ENCODE results near the gene BTBD16. TPM values are rescaled to one million over a fixed set of nuclear protein-coding genes. Genes with fewer than 3 reads are reported as not detected.

Gene BTBD16
- total and polyA plus RNA-seq, 2 donors (not counting 1 experiment from before 2014, with no cell fraction given) = not detected

GRCh38 chr10:122331100-122331499 lies 60.0 kb downstream of the BTBD16 start:
- H3K79me2 ChIP-seq (ENCODE audit: control insufficient read depth, insufficient read depth, low read length) = no peaks in the 10 kb centered on the region
- WGBS (ENCODE audit: insufficient coverage) = 85% methylated on average over 5 of the region's 7 CpGs
- TF ChIP-seq EZH2 (IDR thresholded peaks at IDR 0.05; ENCODE audit: borderline replicate concordance, insufficient read depth, low read depth, low read length, poor library complexity, severe bottlenecking) = no peak
- TF ChIP-seq CTCF (IDR thresholded peaks at IDR 0.05) = no peak
- H3K4me1 Mint-ChIP-seq = peaks cover 16% of the 10 kb centered on the region
- H3K9me3 Mint-ChIP-seq (ENCODE audit: insufficient read depth) = no peaks in the 10 kb centered on the region
- H3K36me3 ChIP-seq (replicated peaks in 1 of 2; ENCODE audit: control extremely low read depth in 1 of 2, control insufficient read depth in 1 of 2, extremely low read depth in 1 of 2, insufficient read depth in 2 of 2, low read length in 1 of 2) = no peaks in the 10 kb centered on the region
- no peak for ATAC-seq (ENCODE audit: low read depth)
- no peak overlapping the region for H3K4me3 Mint-ChIP-seq
- peaks cover 0 to 11% (median 0%) of the 10 kb centered on the region in 4 experiments for H3K27me3 ChIP-seq (replicated peaks in 1 of 4; ENCODE audit: control extremely low read depth in 1 of 4, control insufficient read depth in 3 of 4, insufficient read depth in 4 of 4, low read length in 3 of 4)
- ChIA-PET POLR2A (no interaction called here), CTCF (no interaction called here)
- no peaks in the 10 kb centered on the region for H3K9me3 ChIP-seq (ENCODE audit: control extremely low read depth in 1 of 3, control insufficient read depth in 2 of 3, insufficient read depth in 1 of 3, low read length in 2 of 3)
- no peak overlapping the region for H3K4me2 ChIP-seq (replicated peaks; ENCODE audit: low read depth, low read length, poor library complexity, severe bottlenecking)
- peaks cover 18 to 29% of the 10 kb centered on the region in 2 donors for H3K4me1 ChIP-seq (ENCODE audit: control insufficient read depth in 2 of 2, insufficient read depth in 2 of 2, low read length in 2 of 2)
- DNase-seq = no peak
- H4K20me1 ChIP-seq (ENCODE audit: control insufficient read depth, insufficient read depth, low read length, poor library complexity, severe bottlenecking) = no peaks in the 10 kb centered on the region
- peaks cover 42% of the 10 kb centered on the region for H3K27me3 Mint-ChIP-seq
- H3K27ac ChIP-seq (ENCODE audit: low read length in 2 of 2) = no peak overlapping the region
- intact Hi-C loops (cut with micrococcal nuclease) = no loop called here
- no peak overlapping the region for H3K27ac Mint-ChIP-seq
- no peak overlapping the region for H2AFZ ChIP-seq (ENCODE audit: insufficient read depth, low read depth, low read length, poor library complexity, severe bottlenecking)
- no peak overlapping the region for H3K4me3 ChIP-seq (ENCODE audit: control extremely low read depth in 1 of 5, extremely low read depth in 1 of 5, insufficient read depth in 1 of 5, low read depth in 2 of 5, low read length in 4 of 5)
- H3K9ac ChIP-seq (ENCODE audit: low read length) = no peak overlapping the region

- 81% methylated on average over 9 of the region's 16 CpGs for WGBS (ENCODE audit: insufficient coverage)
- H3K9ac ChIP-seq (ENCODE audit: low read length) = no peak overlapping the region
- no peak overlapping the region for H3K4me2 ChIP-seq (replicated peaks; ENCODE audit: low read depth, low read length, poor library complexity, severe bottlenecking)
- POLR2A ChIA-PET = no interaction called here
- ATAC-seq (ENCODE audit: low read depth) (no peak), DNase-seq (no peak)
- H2AFZ ChIP-seq (ENCODE audit: insufficient read depth, low read depth, low read length, poor library complexity, severe bottlenecking) = no peak overlapping the region
- no peak overlapping the region for H3K4me3 Mint-ChIP-seq
- H3K36me3 ChIP-seq (replicated peaks in 1 of 2; ENCODE audit: control extremely low read depth in 1 of 2, control insufficient read depth in 1 of 2, extremely low read depth in 1 of 2, insufficient read depth in 2 of 2, low read length in 1 of 2) = no peaks in the 10 kb centered on the region
- TF ChIP-seq CTCF (IDR thresholded peaks at IDR 0.05) = no peak
- TF ChIP-seq EZH2 (IDR thresholded peaks at IDR 0.05; ENCODE audit: borderline replicate concordance, insufficient read depth, low read depth, low read length, poor library complexity, severe bottlenecking) = no peak
- H3K27ac Mint-ChIP-seq = no peak overlapping the region
- H3K9me3 Mint-ChIP-seq (ENCODE audit: insufficient read depth) = no peaks in the 10 kb centered on the region
- no peaks in the 10 kb centered on the region for H3K79me2 ChIP-seq (ENCODE audit: control insufficient read depth, insufficient read depth, low read length)
- intact Hi-C loops (cut with micrococcal nuclease) = no loop called here
- H3K9me3 ChIP-seq (ENCODE audit: control extremely low read depth in 1 of 3, control insufficient read depth in 2 of 3, insufficient read depth in 1 of 3, low read length in 2 of 3) = no peaks in the 10 kb centered on the region
- no peaks in the 10 kb centered on the region for H4K20me1 ChIP-seq (ENCODE audit: control insufficient read depth, insufficient read depth, low read length, poor library complexity, severe bottlenecking)
- H3K27me3 Mint-ChIP-seq = peaks cover 43% of the 10 kb centered on the region
- H3K4me3 ChIP-seq (ENCODE audit: control extremely low read depth in 1 of 5, extremely low read depth in 1 of 5, insufficient read depth in 1 of 5, low read depth in 2 of 5, low read length in 4 of 5) = no peak overlapping the region
- H3K27ac ChIP-seq (ENCODE audit: low read length in 2 of 2) = no peak overlapping the region
- peaks cover 11 to 22% of the 10 kb centered on the region in 2 donors for H3K4me1 ChIP-seq (ENCODE audit: control insufficient read depth in 2 of 2, insufficient read depth in 2 of 2, low read length in 2 of 2)
- peaks cover 0 to 11% (median 0%) of the 10 kb centered on the region in 4 experiments for H3K27me3 ChIP-seq (replicated peaks in 1 of 4; ENCODE audit: control extremely low read depth in 1 of 4, control insufficient read depth in 3 of 4, insufficient read depth in 4 of 4, low read length in 3 of 4)
- CTCF ChIA-PET = no interaction called here
- H3K4me1 Mint-ChIP-seq = peaks cover 9% of the 10 kb centered on the region
Observed at GRCh38 chr10:122331615-122332446, 60.7 kb downstream of the BTBD16 start.

All from B cell (primary cell).